Measurements from ENCODE around the gene KCNK10.

Gene KCNK10

DNA sequence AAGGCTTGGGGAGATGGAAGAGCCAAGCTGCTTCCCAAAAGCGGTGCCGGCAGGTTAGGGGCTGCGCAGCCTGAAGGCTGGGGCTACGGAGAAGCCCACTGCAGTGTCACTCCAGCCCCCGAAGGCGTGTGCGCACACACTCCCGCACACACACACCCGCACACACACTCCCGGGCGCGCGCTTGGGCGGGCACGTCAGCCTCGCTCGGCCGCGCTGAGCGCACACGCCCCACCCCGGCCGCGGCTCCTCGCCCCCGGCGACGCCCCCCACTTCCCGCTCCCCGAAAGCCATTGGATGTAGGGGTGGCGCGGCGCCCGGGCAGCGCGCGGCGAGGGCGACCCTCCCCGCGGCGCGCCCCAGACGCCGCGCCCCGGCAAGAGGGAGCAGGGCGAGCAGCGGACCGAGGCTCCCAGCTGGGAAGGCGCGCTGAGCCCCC lies at the start of gene KCNK10:
TSS of gene KCNK10 (minus strand) at position 184 of the 437 bp plus-strand sequence. CDS start 471 bp downstream, outside the sequence.
- DNase-seq = no peak

DNA sequence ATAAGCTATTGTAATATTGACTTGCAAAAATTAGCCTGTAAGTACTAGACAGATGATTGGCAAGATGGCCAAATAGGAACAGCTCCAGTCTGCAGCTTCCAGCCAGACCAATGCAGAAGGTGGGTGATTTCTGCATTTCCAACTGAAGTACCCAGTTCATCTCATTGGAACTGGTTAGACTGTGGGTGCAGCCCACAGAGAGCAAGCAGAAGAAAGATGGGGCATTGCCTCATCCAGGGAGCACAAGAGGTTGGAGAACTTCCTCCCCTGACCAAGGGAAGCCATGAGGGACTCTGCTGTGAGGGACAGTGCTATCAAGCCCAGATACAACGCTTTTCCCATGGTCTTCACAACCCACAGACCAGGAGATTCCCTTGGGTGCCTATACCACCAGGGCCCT lies 46.4 kb upstream of the KCNK10 start:
- DNase-seq = no peak

DNA sequence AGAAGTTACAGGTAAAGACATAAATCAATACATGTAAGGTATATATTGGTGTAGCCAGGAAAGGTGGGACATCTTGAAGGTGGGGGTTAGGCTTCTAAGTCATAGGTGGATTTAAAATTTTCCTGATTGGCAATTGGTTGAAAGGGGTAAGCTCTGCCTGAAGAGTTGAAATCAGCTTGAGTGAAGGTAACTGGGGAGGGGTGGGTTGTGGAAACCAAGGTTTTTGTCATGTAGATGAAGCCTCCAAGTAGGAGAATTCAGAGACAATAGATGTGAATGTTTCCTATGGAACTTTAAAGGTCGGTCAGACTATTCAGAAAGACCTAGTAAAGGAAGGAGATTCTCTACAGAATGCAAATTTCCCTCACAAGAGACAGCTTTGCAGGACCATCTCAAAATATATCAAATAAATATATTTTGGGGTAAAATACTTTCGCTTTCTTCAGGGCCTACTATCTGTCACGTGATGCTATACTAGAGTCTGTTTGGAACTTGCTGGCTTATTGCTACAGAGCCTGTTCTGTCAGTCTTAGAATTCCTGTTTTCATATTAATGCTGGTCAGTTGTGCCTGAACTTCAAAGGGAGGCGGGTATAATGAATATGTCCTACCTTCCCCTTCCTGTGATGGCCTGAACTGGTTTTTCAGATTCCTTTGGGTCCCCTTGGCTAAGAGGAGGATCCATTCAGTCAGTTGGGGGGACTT lies 41.8 kb upstream of the KCNK10 start:
- DNase-seq = no peak

DNA sequence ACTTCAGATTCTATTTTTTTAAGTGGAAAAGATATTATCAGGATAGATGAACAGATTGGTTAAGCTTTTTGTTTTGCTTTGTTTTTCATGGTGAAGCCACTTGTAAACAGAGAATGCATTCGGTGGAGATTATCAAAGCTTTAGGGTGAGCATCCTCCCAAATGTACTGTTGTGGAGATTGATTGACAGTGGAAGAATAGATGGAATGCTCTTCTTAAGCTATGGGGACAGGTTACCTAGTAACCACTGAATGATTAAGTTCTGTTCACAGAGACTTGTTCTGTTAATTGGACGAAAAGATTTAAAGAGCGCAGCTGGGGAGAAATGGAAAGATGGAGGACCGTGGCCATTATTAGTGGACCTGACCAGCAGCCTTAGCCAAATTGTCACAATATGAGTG lies 40.6 kb upstream of the KCNK10 start:
- no peak for DNase-seq

DNA sequence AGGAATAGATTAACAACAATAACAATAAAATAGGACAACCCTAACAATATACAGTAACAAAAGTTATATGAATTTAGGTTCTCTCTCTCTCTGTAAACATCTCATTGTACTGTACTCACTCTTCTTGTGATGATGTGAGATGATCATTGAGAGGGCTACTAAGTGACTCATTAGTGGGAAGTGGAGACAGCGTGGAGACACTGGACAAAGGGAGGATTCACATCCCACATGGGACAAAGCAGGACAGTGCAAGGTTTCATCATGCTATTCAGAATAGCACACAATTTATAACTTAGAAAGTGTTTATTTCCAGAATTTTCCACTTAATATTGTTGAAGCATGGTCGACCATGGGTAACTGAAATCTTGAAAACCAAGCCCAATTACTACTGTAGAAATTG lies 36.4 kb upstream of the KCNK10 start:
- DNase-seq = no peak

DNA sequence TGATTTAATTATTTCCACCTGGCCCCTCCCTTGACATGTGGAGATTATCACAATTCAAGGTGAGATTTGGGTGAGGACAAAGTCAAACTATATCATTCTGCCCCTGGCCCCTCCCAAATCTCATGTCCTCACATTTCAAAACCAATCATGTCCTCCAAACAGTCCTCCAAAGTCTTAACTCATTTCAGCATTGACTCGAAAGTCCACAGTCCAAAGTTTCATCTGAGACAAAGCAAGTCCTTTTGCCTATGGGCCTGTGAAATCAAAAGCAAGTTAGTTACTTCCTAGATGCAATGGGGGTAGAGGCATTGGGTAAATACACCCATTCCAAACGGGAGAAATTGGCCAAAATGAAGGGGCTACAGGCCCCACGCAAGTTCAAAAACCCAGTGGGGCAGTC lies 31.3 kb upstream of the KCNK10 start:
- DNase-seq = no peak

DNA sequence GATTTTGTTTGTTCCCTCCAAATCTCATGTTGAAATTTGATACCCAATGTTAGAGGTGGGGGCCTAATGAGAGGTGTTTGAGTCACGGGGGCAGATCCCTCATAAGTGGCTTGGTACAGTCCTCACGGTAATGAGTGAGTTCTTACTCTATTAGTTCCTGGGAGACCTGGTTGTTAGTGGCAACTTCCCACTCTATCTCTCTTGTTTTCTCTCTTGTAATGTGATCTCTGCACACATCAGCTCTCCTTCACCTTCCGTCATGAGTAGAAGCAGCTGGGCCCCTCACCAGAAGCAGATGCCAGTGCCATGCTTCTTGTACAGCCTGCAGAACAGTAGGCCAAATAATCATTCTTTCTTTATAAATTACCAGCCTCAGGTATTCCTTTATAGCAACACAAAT lies 29.6 kb upstream of the KCNK10 start:
- no peak for DNase-seq

GRCh38 chr14:88351966-88352691 lies 29.1 kb upstream of the KCNK10 start:
- no peak for DNase-seq

- DNase-seq = no peak
Measured at GRCh38 chr14:88348546-88348945, 25.5 kb upstream of the KCNK10 start.

GRCh38 chr14:88346048-88346639 lies 23.1 kb upstream of the KCNK10 start:
- DNase-seq = no peak

DNA sequence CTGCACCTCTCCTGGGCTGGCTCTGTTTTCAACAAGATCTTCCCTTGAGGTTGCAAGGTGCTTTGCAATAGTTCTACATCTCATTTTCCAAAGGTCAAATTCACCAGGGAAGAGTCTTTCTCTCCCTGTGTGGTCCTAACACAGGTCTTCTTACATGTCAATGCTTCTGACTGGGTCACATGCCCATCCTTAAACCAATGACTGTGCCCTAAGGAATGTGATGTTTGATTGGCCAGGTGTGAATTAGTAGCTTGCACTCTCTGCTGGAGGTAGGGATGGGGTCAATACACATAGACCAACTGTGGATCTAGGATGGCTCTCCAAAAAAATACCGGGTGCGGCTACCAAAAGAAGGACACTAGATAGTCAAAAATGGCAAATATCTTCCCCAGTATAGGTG lies 19.9 kb upstream of the KCNK10 start:
- no peak for DNase-seq

GRCh38 chr14:88340357-88340756 lies 17.3 kb upstream of the KCNK10 start:
- no peak for DNase-seq

- DNase-seq = no peak
Measured at GRCh38 chr14:88333036-88333435, 10.0 kb upstream of the KCNK10 start.

DNA sequence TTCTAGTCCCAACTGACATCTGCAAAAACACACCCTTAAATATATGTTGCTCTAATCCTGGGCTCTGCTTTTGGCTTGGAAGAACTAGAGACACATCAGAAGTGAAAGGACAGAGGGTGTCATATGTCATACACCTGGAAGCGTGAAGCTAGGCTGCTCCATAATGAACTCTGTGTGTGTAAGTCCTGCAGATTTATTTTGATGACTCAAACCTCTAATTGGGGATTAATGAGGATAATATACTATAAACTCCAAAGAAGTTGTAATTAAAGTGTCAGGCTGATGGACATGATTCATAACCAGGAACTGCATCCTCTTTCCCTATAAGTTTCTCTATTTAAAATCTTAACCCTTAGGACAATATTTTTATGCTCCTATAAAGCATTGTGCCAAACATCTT lies 4.4 kb upstream of the KCNK10 start:
- DNase-seq = no peak

GRCh38 chr14:88326352-88327103 lies 3.5 kb upstream of the KCNK10 start:
- no peak for DNase-seq

GRCh38 chr14:88325883-88326282 lies 2.8 kb upstream of the KCNK10 start:
- no peak for DNase-seq

DNA sequence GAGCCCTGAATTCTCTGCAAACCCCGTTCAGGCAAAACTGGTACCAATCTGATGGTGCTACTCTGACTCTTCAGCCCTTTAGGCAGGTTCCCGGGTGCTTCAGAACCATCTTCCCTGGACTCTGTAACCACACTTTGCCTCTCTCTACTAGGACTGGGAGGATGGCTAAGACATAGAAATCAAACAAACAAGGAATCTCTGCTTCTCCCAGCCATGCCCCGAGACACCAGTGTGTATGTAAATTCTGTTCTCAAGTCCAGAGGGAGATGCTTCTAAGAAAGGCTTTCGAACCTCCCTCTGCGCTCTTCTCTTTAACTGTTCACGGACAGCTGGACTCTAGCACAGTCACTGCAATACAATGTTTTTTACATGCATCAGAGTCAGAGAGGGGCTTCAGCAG lies 1.9 kb upstream of the KCNK10 start:
- no peak for DNase-seq

- DNase-seq = no peak
Measured at GRCh38 chr14:88324491-88324890, 1.4 kb upstream of the KCNK10 start.

- DNase-seq = peak; percentile 34
Measured at GRCh38 chr14:88323523-88324199, 592 bp upstream of the KCNK10 start.

DNA sequence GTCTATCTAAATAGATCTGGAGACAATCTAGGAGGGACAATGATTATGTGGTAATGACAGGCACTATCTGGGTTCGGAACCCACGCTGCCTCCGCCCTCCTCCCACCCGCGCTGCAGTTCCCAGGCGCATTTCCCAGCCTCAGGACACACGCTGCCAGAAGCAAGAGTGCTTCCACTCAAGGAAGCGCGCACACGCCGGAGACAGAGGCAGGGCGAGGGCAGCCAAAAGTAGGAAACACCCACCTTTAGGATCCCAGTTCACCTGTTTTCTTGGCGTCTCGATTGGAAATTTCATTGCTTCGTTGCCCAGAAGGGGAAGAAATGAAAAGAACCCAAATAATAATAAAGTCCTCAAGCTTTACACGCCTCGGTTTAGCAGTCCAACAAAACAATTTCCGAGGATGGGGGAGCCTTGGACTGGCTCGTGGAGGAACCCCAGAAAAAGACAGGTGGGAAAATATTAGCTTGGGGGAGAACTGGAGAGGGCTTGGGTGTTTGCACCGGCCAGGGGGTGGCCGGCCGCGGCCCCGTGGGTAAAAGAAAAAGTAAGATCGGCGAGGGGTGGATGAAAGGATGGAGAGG lies 474 bp downstream of the KCNK10 start:
- DNase-seq = no peak

DNA sequence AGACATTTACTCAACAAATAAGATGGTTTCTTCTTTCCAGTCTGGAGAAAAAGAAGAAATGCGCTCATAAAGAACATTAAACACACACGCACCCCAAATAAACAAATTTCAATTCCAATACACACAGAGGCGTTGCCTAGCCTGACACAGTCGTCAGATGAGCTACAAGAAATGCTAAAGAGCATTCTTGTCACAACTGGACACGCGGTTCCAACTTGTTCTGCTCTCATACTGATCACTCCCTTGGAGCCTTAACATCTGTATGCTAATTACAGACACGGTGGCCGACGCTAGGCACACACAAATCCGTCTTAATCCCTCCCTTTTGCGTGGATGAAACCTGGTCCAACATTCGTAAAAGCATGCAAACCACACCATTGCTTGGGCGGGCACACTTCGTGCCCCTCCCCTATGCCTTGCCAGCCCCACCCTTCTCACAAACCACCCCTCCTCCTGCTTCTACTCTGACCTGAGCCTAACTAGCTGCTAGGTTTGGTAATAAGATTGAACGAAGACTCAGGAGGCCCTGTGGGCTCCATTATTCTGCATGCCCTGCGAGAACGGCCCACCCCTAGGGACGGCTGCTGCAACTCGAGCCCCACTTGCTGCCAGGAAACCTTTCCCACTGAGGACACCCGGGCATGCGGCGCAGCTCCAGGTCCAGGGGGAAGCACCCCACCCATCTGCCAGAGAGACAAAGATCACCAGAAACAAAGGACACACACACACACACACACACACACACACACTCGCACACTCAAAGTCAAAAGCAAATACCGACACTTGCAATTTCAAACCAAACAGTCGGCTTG lies 1.2 kb downstream of the KCNK10 start:
- DNase-seq = no peak

GRCh38 chr14:88318406-88318805 lies 4.7 kb downstream of the KCNK10 start:
- no peak for DNase-seq

Measured in stimulated activated CD4-positive, alpha-beta T cell treated with anti-CD3 and anti-CD28 coated beads, Interleukin-15, amount 100 ng/mL, for 24 hours (primary cell).